Breast epithelium (tissue), 3 donors: Measurements from ENCODE around the gene TMEM178B.

Experiments used
- POLR2A ChIP-seq: fragments of 450-650 bp; IDR thresholded peaks from one replicate; pipeline ENCODE4 v1.6.1; 2016; ENCODE audit warnings: antibody characterized with exemption, mild to moderate bottlenecking, moderate library complexity
- TF ChIP-seq, protein P1 (sequence below), 3 donors: fragments of 450-650 bp; IDR thresholded peaks; one replicate each; pipeline ENCODE4 v1.5.1; 2016 to 2017; ENCODE audit warnings: antibody characterized with exemption in 3 of 3, mild to moderate bottlenecking in 3 of 3, moderate library complexity in 3 of 3

DNA sequence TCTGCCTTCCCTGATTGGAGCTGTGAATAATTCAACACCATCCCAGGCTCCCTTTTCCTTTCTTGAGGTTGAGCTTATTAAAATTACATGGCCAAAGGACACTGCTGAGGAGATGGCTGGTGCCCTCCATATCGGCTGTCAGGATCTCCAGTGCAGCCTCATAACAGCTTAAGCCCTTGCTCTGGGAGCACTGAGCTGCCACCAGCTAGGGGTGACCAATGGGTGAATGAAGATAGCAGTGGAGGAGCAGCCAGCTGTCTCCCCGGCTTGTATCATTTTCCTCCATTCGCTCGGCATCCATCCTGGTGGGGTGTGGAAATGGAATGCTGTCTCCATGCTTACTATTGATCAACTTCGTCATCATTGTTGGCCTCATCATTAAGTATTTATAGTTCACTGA lies 154.6 kb downstream of the TMEM178B start:
- TF ChIP-seq, protein P1, sequence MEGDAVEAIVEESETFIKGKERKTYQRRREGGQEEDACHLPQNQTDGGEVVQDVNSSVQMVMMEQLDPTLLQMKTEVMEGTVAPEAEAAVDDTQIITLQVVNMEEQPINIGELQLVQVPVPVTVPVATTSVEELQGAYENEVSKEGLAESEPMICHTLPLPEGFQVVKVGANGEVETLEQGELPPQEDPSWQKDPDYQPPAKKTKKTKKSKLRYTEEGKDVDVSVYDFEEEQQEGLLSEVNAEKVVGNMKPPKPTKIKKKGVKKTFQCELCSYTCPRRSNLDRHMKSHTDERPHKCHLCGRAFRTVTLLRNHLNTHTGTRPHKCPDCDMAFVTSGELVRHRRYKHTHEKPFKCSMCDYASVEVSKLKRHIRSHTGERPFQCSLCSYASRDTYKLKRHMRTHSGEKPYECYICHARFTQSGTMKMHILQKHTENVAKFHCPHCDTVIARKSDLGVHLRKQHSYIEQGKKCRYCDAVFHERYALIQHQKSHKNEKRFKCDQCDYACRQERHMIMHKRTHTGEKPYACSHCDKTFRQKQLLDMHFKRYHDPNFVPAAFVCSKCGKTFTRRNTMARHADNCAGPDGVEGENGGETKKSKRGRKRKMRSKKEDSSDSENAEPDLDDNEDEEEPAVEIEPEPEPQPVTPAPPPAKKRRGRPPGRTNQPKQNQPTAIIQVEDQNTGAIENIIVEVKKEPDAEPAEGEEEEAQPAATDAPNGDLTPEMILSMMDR (IDR thresholded peaks at IDR 0.05), result no peak
- TF ChIP-seq POLR2A, result no peak
